Gastroesophageal sphincter (tissue), 3 donors: Measurements from ENCODE around the gene REEP5.

Source experiments
- CTCF ChIP-seq, 4 experiments: fragments of 200-600 bp in 2 of 4; fragments of 450-650 bp in 2 of 4; sonication (generic) in 1 of 4; IDR thresholded peaks; one replicate each; pipeline ENCODE4 v1.5.1; 2017 to 2019; ENCODE audit warnings: antibody characterized with exemption in 4 of 4, mild to moderate bottlenecking in 2 of 4, moderate library complexity in 2 of 4
- EP300 ChIP-seq: sonication (generic); formaldehyde crosslinking; IDR thresholded peaks from one replicate; pipeline ENCODE4 v1.6.1; 2017; ENCODE audit warnings: antibody characterized with exemption, mild to moderate bottlenecking
- POLR2A ChIP-seq, 2 donors: fragments of 450-650 bp; IDR thresholded peaks; one replicate each; pipeline ENCODE4 v1.6.1; 2017; ENCODE audit warnings: antibody characterized with exemption in 2 of 2, mild to moderate bottlenecking in 2 of 2, moderate library complexity in 1 of 2

- TF ChIP-seq EP300 = no peak
- TF ChIP-seq CTCF (IDR thresholded peaks at IDR 0.05) = no peak
- TF ChIP-seq POLR2A (IDR thresholded peaks at IDR 0.05) = no peak
Measured at GRCh38 chr5:112867411-112867810, 54.6 kb downstream of the REEP5 start.
